ENCODE results near the gene CERS6.

DNA sequence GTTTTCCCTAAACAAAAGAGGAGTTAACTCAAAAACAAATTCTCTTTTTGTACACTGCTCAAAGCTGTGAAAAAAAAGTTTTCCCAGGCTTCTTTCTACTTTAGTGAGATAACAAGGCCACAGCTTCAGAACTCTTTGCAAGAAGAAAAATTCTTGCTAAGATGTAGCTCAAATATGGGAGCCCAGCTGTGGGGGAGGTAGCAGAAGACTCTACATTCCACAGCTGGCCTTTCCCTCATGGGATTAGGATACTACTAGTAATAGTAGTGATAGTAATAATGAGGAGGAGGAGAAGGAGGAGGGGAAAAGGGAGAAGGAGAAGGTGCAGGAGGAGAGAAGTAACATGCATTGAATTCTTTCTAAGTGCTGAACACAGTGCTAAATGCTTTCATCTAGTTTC, 19.2 kb upstream of the CERS6 start:
- TF ChIP-seq NFRKB (IDR thresholded peaks at IDR 0.05) (no peak), BHLHE40 (IDR thresholded peaks at IDR 0.05; ENCODE audit: borderline replicate concordance) (no peak), SUZ12 (IDR thresholded peaks at IDR 0.05) (no peak), HDGF (IDR thresholded peaks at IDR 0.05; ENCODE audit: borderline replicate concordance) (no peak), FOXA1 (IDR thresholded peaks at IDR 0.05) (no peak), SP1 (IDR thresholded peaks at IDR 0.05) (no peak), PKNOX1 (IDR thresholded peaks at IDR 0.05) (no peak), ELF4 (IDR thresholded peaks at IDR 0.05) (no peak), FOXK2 (IDR thresholded peaks at IDR 0.05) (no peak), ZNF384 (IDR thresholded peaks at IDR 0.05) (no peak), TARDBP (IDR thresholded peaks at IDR 0.05) (no peak), FOXM1 (IDR thresholded peaks at IDR 0.05; ENCODE audit: borderline replicate concordance) (no peak)

All from HEK293T (cell line).